IPS-18c (cell line): ENCODE results near the gene C11orf91.
"Not testable (repeated sequence)": the region's sequence is repeated elsewhere in the genome, so short reads cannot be mapped to it uniquely, and the experiment has no call there.

Experiments used
- H3K4me3 ChIP-seq: 2 replicates; pipeline ENCODE4 v1.7.0; 2013; ENCODE audit warnings: low read depth, mild to moderate bottlenecking, low read length, moderate library complexity; ENCODE audit not compliant: insufficient read depth
- H3K9me3 ChIP-seq: one replicate; pipeline ENCODE4 v1.6.1; 2013; ENCODE audit warnings: mild to moderate bottlenecking, low read length, moderate library complexity; ENCODE audit not compliant: control insufficient read depth, insufficient read depth

Gene C11orf91

GRCh38 chr11:33700502-33701271 lies at the start of gene C11orf91:
TSS of gene C11orf91 (minus strand) at chr11:33700826. CDS start at chr11:33700740, 86 bp downstream.
- Histone ChIP-seq H3K9me3 (no peaks in the 10 kb centered on the region), H3K4me3 (peak within 1 kb of the TSS; percentile 73)

- no peaks in the 10 kb centered on the region for H3K9me3 ChIP-seq
Observed at GRCh38 chr11:33747979-33748378, 47.4 kb upstream of the C11orf91 start.

GRCh38 chr11:33743291-33743690 lies 42.7 kb upstream of the C11orf91 start:
- Histone ChIP-seq H3K4me3 (no peak overlapping the region), H3K9me3 (no peaks in the 10 kb centered on the region)

More at GRCh38 chr11:33747979-33748378, 47.4 kb upstream of the C11orf91 start:
- no peak overlapping the region for H3K4me3 ChIP-seq

- Histone ChIP-seq H3K9me3 (no peaks in the 10 kb centered on the region), H3K4me3 (no peak overlapping the region)
Observed at GRCh38 chr11:33742249-33742851, 41.7 kb upstream of the C11orf91 start.

GRCh38 chr11:33741806-33742205 lies 41.2 kb upstream of the C11orf91 start:
- no peak overlapping the region for H3K4me3 ChIP-seq
- no peaks in the 10 kb centered on the region for H3K9me3 ChIP-seq

GRCh38 chr11:33737362-33737821 lies 36.8 kb upstream of the C11orf91 start:
- Histone ChIP-seq H3K9me3 (no peaks in the 10 kb centered on the region), H3K4me3 (no peak overlapping the region)

GRCh38 chr11:33736148-33736812 lies 35.7 kb upstream of the C11orf91 start, which contains the start of gene CD59:
TSS of gene CD59 (minus strand) at chr11:33736423. CDS start at chr11:33722445, 13,978 bp downstream.
- Histone ChIP-seq H3K9me3 (no peaks in the 10 kb centered on the region), H3K4me3 (peak within 1 kb of the TSS; percentile 86)

GRCh38 chr11:33735271-33736147 lies 34.9 kb upstream of the C11orf91 start:
- Histone ChIP-seq H3K4me3 (peak overlapping the region; percentile 86), H3K9me3 (no peaks in the 10 kb centered on the region)

GRCh38 chr11:33734441-33735270 lies 34.0 kb upstream of the C11orf91 start:
- peak overlapping the region; percentile 86; the same call in 1 of the 2 replicates for H3K4me3 ChIP-seq
- no peaks in the 10 kb centered on the region for H3K9me3 ChIP-seq

GRCh38 chr11:33733980-33734379 lies 33.4 kb upstream of the C11orf91 start:
- H3K9me3 ChIP-seq, result no peaks in the 10 kb centered on the region
- H3K4me3 ChIP-seq, result no peak overlapping the region; the same call in 1 of the 2 replicates

- no peak overlapping the region for H3K4me3 ChIP-seq
Observed at GRCh38 chr11:33731723-33732531, 31.3 kb upstream of the C11orf91 start.

GRCh38 chr11:33730716-33731115 lies 30.1 kb upstream of the C11orf91 start:
- H3K9me3 ChIP-seq, result no peaks in the 10 kb centered on the region
- no peak overlapping the region for H3K4me3 ChIP-seq

More at GRCh38 chr11:33731723-33732531, 31.3 kb upstream of the C11orf91 start:
- no peaks in the 10 kb centered on the region for H3K9me3 ChIP-seq

- not testable (repeated sequence) for H3K9me3 ChIP-seq, H3K4me3 ChIP-seq
Observed at GRCh38 chr11:33729072-33729664, 28.5 kb upstream of the C11orf91 start.

GRCh38 chr11:33727539-33727938 lies 26.9 kb upstream of the C11orf91 start:
- H3K9me3 ChIP-seq, H3K4me3 ChIP-seq: not testable (repeated sequence)

- Histone ChIP-seq H3K4me3 (no peak overlapping the region), H3K9me3 (no peaks in the 10 kb centered on the region)
Observed at GRCh38 chr11:33725496-33725895, 24.9 kb upstream of the C11orf91 start.
